MV-4-11 (cell line): ENCODE results near the gene FAM168A.
"Not testable (repeated sequence)": the region's sequence is repeated elsewhere in the genome, so short reads cannot be mapped to it uniquely, and the experiment has no call there.

ENCODE experiments used
- DNase-seq: peaks from one replicate; lab custom pipeline; 2025; lab: John Stamatoyannopoulos, UW

The FAM168A gene

DNA sequence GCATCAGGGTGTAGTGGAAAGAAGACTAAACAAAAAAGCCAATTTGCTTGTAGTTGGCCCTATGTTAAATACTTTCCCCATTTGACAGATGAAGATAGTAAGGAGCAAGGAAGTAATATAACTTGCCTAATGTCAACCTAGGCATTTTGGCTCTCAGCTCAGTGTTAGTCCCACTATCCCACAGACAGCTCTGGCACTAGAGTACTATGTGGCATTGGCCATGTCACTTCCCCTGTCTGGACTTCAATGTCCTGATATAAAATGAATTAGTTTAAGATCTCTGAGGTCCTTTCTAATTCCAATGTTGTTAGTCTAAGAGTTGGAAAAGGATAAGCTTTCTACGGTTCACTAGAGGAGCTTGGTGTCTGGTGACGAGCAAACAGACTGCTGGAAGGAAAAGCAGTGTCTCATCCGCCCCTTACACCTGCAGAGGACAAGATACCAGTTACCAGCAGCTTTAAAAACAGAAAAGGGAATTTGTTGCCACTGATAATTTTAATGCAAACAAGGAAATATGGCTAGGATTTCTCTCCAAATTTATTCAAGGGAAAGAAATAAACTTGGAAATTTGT is 129.2 kb downstream of the FAM168A start:
- DNase-seq: no peak

GRCh38 chr11:73467505-73467904 is 130.4 kb downstream of the FAM168A start:
- no peak for DNase-seq

DNA sequence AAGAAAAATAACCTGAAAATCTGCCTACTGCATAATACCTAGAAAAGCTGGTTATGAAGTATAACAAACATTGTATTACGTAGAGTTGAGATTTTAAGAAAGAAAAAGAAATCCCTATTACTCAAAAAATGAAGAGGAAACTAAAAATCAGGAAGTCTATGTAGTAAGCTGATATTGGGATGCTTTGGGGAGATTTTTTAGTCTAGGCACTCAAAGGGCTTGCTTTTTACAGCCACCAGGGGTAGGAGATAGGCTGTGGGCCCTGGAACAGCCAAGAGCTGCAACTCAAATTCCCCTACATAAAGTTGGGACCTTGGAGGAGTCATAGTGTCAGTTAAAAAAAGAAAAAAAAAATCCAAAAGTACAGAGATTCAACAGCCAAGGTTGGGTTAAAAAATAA is 131.3 kb downstream of the FAM168A start:
- DNase-seq: no peak

DNA sequence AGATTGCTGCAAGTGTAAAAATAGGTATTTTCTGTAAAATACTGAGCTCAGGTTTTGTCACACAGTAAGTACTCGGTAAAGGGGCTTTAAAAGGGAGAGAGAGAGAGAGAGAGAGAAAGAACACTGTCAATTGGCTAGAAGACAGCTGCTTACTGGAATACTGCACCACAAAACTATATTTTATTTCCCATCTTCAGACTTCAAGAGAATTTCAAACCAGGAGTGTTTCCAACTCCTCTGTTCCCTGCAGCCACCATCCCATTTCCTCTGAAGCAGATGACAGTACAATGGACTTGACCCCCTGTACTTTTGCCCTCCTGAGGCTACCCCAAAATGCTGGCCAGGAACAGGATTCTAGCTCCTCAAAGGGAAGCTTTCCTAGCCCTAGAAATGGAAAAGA is 132.0 kb downstream of the FAM168A start:
- no peak for DNase-seq

DNA sequence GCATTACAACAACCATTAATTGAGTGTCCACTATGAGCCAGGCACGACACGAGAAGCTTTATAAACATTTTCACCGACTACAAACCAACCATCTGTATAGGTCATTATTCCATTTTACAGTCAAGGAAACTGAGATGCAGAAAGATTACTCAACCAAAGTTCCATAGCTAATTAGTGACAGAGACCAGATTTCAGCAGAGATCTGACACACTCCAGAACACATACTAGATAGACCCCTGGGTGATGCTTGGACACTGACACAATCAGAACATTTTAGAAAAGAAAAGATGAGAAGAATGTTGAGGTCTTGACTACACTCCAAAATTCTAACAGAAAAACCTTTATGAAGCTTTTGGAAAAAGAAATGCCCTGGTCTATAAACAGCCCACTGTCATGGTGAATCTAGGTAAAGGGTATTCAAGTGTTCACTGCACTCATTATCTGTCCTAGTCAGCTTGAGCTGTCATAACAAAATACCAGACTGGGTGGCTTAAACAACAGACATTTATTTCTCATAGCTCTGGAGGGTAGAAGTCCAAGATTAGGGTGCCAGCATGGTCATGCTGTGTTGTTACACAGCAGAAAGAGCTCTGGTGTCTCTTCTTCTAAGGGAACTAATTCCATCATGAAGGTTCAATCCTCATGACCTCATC is 132.8 kb downstream of the FAM168A start:
- no peak for DNase-seq

- DNase-seq: no peak
These were observed 133.6 kb downstream of the FAM168A start for GRCh38 chr11:73464347-73464746.

DNA sequence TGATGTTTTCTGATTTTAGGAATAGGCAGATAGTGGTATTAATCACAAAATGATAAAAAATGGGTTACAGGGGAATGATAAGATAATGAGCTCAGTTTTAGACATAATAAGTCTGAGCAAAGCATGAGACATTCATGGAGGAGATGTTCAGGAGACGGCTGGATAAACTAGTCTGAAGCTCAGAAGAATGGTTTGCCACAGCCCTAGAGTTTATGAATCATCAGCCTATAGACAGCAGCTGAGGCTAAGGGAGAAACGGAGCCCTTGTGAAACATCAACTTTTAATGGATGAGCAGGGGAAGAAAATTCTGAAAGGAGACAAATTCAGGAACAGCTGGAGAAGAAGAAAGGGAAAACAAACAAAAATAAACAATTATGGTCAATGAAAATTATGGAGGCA is 134.6 kb downstream of the FAM168A start:
- peak; percentile 67 for DNase-seq

DNA sequence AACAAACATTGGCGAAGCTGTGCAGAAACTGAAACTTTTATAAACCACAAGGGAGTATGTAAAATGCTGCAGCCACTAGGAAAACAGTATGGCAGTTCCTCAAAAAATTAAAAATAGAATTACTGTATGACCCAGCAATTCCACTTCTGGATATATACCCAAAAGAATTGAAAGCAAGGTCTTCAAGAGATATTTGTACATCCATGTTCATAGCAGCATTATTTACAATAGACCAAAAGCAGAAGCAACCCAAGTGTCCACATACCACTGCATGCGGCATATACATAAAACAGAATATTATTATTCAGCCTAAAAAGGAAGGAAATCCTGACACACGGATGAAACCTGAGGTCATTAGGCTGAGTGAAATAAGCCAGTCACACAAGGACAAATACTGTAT is 135.9 kb downstream of the FAM168A start:
- peak; percentile 97 for DNase-seq

GRCh38 chr11:73461335-73461840 is 136.5 kb downstream of the FAM168A start:
- no peak for DNase-seq

DNA sequence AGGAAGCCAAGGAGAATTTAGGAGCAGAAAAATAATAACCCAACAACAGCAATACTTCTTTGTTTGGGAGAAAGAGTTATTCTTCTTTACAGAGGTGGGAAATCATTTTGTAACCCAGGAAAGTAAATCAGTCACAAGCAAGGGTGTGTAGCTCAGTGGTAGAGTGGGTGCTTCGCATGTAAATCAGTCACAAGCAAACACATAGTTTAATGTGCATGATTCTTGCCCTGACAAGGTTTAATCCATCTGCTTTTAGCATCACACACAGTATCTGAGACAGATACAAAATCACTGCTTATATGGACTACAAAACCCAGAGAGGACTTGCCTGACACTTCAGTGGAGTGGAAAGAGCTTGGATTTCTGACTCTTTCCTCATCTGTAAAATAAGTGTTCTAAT is 139.7 kb downstream of the FAM168A start:
- no peak for DNase-seq

DNA sequence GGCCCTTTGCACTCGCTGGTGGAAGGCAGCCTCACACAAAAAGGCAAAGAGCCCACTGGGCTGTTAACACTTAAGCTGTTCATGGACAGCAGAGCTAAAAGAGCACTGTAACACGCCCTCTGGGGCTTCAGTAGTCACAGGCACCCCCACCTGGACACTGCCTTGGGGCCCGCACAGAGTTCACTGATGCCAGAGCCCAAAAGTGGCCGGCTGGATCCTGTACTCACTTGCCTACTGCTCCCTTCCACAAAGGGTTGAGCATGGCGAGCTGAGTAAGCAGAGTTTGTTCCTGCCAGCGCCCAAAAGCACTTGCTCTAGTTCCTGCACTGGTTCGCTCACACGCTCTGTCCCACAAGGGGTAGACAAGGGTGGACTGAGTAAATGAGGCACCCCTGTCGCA is 142.9 kb downstream of the FAM168A start:
- DNase-seq: no peak

- DNase-seq: peak; percentile 11
These were observed 144.3 kb downstream of the FAM168A start for GRCh38 chr11:73453562-73453961.

DNA sequence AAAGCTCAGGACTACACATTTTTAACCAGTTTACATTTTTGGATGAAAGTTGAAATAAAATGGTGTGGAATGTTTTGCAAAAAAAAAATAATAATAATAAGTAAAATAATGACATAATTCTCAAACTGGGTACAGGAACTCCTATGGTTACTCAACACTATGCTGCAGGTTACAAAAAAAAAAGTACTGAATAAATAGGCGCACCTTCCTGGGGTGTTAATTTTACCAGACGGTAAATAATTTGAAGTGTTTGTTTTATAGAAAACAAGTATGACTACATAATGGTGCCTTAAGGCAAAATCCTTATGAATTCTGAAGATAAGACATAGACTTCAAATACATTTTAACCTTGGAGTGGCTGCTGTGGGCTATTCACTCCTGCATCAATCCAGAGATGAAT is 145.2 kb downstream of the FAM168A start:
- DNase-seq: no peak

GRCh38 chr11:73451896-73452295 is 146.0 kb downstream of the FAM168A start:
- DNase-seq: no peak

GRCh38 chr11:73446766-73447165 is 151.1 kb downstream of the FAM168A start:
- DNase-seq: no peak

DNA sequence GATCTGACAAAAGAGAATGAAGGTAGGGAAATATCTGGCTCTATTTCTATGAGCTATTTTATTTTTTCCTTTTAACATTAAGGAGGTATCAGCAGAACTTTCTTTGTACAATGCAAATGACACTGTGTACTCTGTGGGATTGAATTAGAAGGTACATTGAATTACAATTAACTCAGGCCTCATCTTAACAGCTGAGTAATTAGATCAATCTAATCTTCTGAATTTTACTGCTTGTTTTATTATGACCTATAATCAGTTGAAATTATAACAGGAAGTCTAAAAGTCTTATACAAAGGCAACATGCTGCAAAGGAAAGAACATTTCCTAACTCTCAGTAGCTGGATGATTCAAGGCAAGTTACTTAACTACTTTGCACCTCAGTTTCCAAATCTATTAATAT is 151.9 kb downstream of the FAM168A start:
- no peak for DNase-seq

DNA sequence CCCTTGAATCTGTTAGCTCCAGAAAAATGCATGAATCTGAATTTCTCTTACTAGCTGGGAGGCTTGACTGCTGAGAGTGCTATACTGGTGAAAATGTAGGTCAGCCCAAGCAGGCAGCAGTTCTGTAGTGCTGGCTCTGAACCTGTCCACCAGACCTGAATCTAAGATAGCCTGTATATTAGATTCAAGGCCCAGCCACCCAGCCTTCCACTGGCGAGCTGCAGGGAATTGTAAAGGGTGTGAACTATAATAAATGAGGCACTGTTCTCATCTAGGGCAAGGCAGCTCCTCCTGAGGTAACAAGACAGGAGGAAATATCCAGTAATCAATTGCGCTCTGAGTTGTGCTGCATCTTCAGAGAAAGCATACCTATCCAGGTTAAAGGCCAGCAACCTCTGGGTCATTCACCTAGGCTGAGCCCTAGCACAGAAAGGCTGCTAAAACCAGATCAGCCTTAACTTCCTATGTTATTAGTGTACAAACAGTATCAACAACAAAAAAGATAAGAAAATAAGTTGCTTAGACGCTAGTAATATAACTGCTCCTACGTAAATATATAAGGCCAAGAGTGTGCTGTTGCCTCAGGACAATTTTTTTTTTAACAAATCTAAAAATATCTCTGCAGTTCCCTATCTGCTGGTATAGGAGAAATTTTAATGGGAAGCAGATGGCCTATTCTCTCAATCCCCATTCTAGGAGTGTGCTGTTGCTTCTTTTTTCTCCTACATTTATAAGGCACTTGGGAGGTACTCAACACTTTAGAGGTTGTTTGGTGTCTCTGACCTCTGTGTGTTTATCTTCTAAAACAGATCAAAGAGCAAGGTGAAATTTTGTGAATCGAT is 158.7 kb downstream of the FAM168A start:
- DNase-seq: no peak

GRCh38 chr11:73436859-73437258 is 161.1 kb downstream of the FAM168A start:
- DNase-seq: not testable (repeated sequence)

DNA sequence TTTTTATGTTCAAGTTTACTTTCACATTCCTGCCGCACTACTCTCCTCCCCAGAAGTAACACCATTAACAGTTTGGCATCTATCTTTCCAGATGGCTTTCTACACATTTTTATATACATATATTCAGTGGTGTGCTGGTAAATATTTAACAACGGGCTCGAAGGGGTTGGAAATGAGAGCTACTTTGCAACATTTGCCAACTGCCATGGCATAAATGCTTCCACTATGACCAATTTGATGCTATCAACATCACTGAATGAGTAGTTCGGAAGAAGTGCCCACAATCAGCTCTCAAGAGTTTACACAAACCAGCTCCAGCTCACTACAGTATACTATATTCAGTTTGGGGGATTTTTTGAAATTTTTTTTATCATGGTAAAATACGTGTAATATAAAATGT is 166.5 kb downstream of the FAM168A start:
- no peak for DNase-seq

DNA sequence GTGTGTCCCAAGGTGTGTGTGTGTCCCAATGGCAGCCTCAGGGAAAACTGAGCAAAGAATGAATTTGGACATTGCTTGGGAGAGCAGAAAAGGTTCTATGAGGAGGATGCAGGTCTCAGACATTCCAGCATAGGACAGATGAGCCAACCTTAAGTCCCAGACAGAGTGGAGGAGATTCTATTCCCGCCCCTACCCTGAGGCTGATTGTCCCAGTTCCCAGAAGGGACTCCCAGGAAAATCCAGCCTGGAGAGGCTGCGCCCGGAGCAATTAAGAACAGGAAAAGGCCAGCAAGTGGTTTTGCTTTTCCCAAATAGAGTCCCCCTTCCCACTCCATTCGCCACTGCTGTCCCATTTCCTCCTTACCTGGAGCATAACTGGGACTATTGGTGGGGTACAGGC is 167.6 kb downstream of the FAM168A start:
- DNase-seq: no peak

- no peak for DNase-seq
These were observed 168.7 kb downstream of the FAM168A start for GRCh38 chr11:73429121-73429750.

- DNase-seq: no peak
These were observed 169.2 kb downstream of the FAM168A start for GRCh38 chr11:73428699-73429098.

GRCh38 chr11:73428227-73428626 is 169.7 kb downstream of the FAM168A start:
- DNase-seq: no peak
